PFSK-1 (cell line): Measurements from ENCODE around the gene EVL.

ENCODE experiments used
- FOXP2 ChIP-seq: optimal IDR thresholded peaks from 2 replicates; pipeline ENCODE3; 2011; ENCODE audit warnings: borderline replicate concordance, control low read depth, inconsistent platforms; ENCODE audit not compliant: insufficient read depth; ENCODE audit errors: extremely low read length, extremely low read depth
- POLR2AphosphoS5 ChIP-seq: IDR thresholded peaks from 2 replicates; pipeline ENCODE4 v1.6.1; 2012; ENCODE audit warnings: low read depth, mild to moderate bottlenecking, control low read depth, low read length, moderate library complexity
- SIN3A ChIP-seq: IDR thresholded peaks from 2 replicates; pipeline ENCODE4 v1.6.1; 2012; ENCODE audit warnings: mild to moderate bottlenecking, low read length, moderate library complexity, borderline replicate concordance; ENCODE audit not compliant: insufficient read depth
- TAF1 ChIP-seq: IDR thresholded peaks from 2 replicates; pipeline ENCODE4 v1.6.1; 2012; ENCODE audit warnings: low read length, control low read depth, borderline replicate concordance; ENCODE audit not compliant: insufficient read depth
- TF ChIP-seq, protein P1 (sequence below), 2 experiments: IDR thresholded peaks; 2 replicates each; pipeline versions ENCODE4 v1.6.1 to v1.8.0; 2011 to 2012; ENCODE audit warnings: low read depth in 2 of 2, low read length in 2 of 2, control low read depth in 1 of 2, inconsistent platforms in 1 of 2, mild to moderate bottlenecking in 1 of 2, moderate library complexity in 1 of 2; ENCODE audit not compliant: insufficient read depth in 1 of 2

Gene EVL

DNA sequence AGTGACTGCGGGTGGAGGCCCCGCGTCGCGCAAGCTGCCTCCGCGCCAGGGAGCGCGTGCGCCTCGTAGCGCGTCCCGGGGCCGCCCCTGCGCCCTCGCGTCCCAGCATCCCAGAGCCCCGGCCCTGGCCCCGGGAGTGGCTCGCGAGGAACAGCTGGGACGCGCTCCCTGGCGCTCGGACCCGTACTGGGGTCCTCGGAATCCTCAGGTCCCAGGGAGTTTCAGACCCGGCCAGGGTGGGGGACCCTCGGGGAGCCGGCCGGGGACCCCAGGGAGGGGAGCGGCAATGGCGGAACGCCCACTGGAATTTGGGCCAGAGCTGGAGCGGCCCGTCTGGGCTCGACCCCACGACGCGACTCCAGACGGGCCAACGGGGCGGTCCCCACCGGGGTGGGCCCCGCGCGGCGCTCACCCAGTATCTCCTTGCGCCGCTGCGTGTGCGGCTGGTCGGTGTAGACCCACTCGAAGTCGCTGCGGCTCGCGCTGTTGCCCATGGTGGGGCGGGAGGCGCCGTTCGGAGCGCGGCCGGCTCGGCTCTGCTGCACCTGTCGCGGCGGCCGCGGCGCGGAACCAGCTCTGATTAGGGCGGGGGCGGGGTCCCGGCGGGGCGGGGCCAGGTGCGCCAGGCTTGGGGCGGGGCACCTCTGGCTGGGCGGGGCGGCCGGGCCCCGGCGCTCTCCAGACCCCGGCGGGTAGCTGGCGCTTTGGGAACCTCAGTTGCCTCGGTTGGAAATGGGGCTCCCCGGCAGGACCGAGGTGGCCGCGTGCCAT lies 94.1 kb downstream of the EVL start, which contains the start of gene DEGS2:
TSS of gene DEGS2 (minus strand) at position 552 of the 771 bp plus-strand sequence. CDS start at position 494, 58 bp downstream.
- TF ChIP-seq, protein P1, sequence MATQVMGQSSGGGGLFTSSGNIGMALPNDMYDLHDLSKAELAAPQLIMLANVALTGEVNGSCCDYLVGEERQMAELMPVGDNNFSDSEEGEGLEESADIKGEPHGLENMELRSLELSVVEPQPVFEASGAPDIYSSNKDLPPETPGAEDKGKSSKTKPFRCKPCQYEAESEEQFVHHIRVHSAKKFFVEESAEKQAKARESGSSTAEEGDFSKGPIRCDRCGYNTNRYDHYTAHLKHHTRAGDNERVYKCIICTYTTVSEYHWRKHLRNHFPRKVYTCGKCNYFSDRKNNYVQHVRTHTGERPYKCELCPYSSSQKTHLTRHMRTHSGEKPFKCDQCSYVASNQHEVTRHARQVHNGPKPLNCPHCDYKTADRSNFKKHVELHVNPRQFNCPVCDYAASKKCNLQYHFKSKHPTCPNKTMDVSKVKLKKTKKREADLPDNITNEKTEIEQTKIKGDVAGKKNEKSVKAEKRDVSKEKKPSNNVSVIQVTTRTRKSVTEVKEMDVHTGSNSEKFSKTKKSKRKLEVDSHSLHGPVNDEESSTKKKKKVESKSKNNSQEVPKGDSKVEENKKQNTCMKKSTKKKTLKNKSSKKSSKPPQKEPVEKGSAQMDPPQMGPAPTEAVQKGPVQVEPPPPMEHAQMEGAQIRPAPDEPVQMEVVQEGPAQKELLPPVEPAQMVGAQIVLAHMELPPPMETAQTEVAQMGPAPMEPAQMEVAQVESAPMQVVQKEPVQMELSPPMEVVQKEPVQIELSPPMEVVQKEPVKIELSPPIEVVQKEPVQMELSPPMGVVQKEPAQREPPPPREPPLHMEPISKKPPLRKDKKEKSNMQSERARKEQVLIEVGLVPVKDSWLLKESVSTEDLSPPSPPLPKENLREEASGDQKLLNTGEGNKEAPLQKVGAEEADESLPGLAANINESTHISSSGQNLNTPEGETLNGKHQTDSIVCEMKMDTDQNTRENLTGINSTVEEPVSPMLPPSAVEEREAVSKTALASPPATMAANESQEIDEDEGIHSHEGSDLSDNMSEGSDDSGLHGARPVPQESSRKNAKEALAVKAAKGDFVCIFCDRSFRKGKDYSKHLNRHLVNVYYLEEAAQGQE (IDR thresholded peaks at IDR 0.05; ENCODE audit: insufficient read depth in 1 of 2, low read depth in 2 of 2, low read length in 2 of 2): no peak
- TF ChIP-seq SIN3A (no peak), POLR2AphosphoS5 (no peak), FOXP2 (no peak), TAF1 (no peak)

DNA sequence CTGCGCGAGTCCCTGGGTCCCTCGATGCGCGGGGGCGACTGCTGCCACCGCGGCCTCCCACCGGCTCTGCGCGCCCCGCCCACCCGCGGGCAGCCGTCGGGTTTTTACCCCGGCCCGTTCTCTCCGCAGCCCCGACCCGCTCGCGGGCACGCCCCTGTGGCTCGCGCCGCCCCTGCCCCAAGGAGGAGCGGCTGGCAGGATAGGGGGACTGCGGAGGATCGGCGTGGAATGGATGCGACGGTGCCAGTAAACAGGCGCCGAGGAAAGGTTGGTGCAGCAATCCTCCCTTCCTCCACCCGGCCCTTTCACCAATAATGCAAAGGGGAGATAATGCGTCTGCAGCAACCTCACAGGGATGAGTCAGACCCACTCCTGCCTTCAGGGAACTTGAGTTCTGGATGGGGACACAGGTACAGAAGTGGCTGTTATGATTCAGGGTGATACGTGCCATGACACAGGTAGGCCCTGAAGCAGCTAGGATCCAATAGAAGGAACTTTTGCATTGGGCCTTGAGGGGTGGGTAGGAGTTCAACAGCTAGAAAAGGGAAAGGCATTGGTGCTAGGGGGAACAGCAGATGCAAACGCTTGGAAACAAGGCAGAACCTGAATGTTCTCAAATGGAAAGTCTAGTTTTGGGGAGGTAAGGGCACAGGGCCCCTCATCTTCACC lies 94.8 kb downstream of the EVL start:
- TF ChIP-seq, protein P1 (IDR thresholded peaks at IDR 0.05; ENCODE audit: insufficient read depth in 1 of 2, low read depth in 2 of 2, low read length in 2 of 2): no peak
- TF ChIP-seq FOXP2: no peak
- TF ChIP-seq SIN3A: no peak
- no peak for TF ChIP-seq POLR2AphosphoS5

DNA sequence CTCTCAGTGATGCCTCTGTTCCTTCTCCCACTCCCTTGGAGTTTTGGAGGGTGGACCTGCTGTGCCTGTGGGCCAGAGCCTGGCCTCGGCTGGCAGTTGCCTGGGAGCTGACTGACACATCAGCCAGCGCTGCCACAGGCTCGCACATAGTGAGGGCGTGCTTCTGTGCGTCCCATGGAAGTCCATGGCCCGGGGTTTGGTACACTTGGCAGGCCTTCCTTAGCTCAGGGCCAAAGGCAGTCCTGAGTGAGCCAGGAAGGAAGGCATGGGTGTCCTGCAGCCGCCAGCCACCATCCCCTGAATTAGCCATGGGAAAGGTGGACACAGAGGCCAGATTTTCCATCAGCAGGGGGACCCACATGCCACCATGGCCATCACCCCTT lies 95.3 kb downstream of the EVL start:
- TF ChIP-seq, protein P1 (IDR thresholded peaks at IDR 0.05; ENCODE audit: insufficient read depth in 1 of 2, low read depth in 2 of 2, low read length in 2 of 2): no peak
- TF ChIP-seq FOXP2 (no peak), POLR2AphosphoS5 (no peak), TAF1 (no peak), SIN3A (no peak)

DNA sequence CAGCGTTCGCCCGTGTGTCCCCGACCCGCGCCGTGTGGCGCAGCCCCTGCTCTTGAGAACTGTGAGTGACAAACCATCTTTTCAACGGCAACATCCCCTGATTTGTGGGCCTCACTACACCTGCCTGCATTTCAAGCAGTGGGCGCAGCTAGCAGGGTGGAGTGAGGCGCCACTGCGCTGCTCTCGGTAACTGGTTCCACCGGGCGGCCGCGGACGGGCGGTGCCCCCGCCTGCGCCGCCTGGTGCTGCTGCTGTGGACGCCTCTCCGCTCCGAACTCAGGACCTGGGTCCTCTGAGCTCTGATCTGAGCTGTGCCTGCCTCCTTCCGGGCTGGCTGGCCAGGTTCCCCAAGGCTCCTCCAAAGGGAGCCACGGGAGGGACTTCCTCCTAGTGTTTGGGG lies 100.2 kb downstream of the EVL start:
- no peak for TF ChIP-seq POLR2AphosphoS5
- no peak for TF ChIP-seq SIN3A
- no peak for TF ChIP-seq FOXP2
- no peak for TF ChIP-seq TAF1
- TF ChIP-seq, protein P1 (IDR thresholded peaks at IDR 0.05; ENCODE audit: insufficient read depth in 1 of 2, low read depth in 2 of 2, low read length in 2 of 2): no peak
